GM21737 (cell line): ENCODE measurements around the gene HOGA1.
"Not testable (repeated sequence)": the region's sequence is repeated elsewhere in the genome, so short reads cannot be mapped to it uniquely, and the experiment has no call there.

Source experiments
- ATAC-seq: cut with Tn5 transposase; IDR thresholded peaks from one replicate; pipeline ENCODE4 v1.9.1; 2021; ENCODE audit warnings: mild to moderate bottlenecking, moderate library complexity; ENCODE audit not compliant: unreplicated experiment

Gene HOGA1

GRCh38 chr10:97607095-97607636, 23.0 kb downstream of the HOGA1 start:
- no peak for ATAC-seq

- no peak for ATAC-seq
Observed at GRCh38 chr10:97608991-97609561, 24.9 kb downstream of the HOGA1 start.

- no peak for ATAC-seq
Observed at GRCh38 chr10:97611473-97611872, 27.3 kb downstream of the HOGA1 start.

- ATAC-seq = no peak
Observed at GRCh38 chr10:97612386-97612785, 28.2 kb downstream of the HOGA1 start.

- no peak for ATAC-seq
Observed at GRCh38 chr10:97618285-97618684, 34.1 kb downstream of the HOGA1 start.

GRCh38 chr10:97618733-97619132, 34.5 kb downstream of the HOGA1 start:
- ATAC-seq = no peak

- ATAC-seq = no peak
Observed at GRCh38 chr10:97623277-97623676, 39.1 kb downstream of the HOGA1 start.

GRCh38 chr10:97627731-97628130, 43.5 kb downstream of the HOGA1 start:
- no peak for ATAC-seq

GRCh38 chr10:97628228-97628627, 44.0 kb downstream of the HOGA1 start:
- ATAC-seq = no peak

GRCh38 chr10:97629289-97629688, 45.1 kb downstream of the HOGA1 start:
- no peak for ATAC-seq

GRCh38 chr10:97631098-97631497, 46.9 kb downstream of the HOGA1 start:
- ATAC-seq = no peak

- peak; percentile 93 for ATAC-seq
Observed at GRCh38 chr10:97632949-97633884, 49.0 kb downstream of the HOGA1 start, which contains the start of gene MORN4. Gene MORN4 (minus strand): TSS chr10:97633500. CDS start chr10:97619653, 13,847 bp downstream.

GRCh38 chr10:97633921-97634320, 49.7 kb downstream of the HOGA1 start:
- no peak for ATAC-seq

GRCh38 chr10:97635577-97635976, 51.4 kb downstream of the HOGA1 start:
- ATAC-seq = no peak

- not testable (repeated sequence) for ATAC-seq
Observed at GRCh38 chr10:97639090-97639489, 54.9 kb downstream of the HOGA1 start.

GRCh38 chr10:97640174-97640867, 56.1 kb downstream of the HOGA1 start, which contains the start of gene PI4K2A:
Gene PI4K2A (plus strand): TSS chr10:97640671. CDS start chr10:97640743, 72 bp downstream.
- ATAC-seq = peak; percentile 95

GRCh38 chr10:97640868-97641811, 57.0 kb downstream of the HOGA1 start:
- peak; percentile 13 for ATAC-seq

GRCh38 chr10:97642471-97643159, 58.4 kb downstream of the HOGA1 start:
- not testable (repeated sequence) for ATAC-seq

GRCh38 chr10:97643441-97643985, 59.3 kb downstream of the HOGA1 start:
- ATAC-seq = no peak
